SW480 (cell line): Measurements from ENCODE around the gene IL26.
A peak's percentile ranks its signal among the peaks of the same experiment; 100 is the strongest.
"Not testable (repeated sequence)": the region's sequence is repeated elsewhere in the genome, so short reads cannot be mapped to it uniquely, and the experiment has no call there.

ENCODE experiments used
- DNase-seq: peaks from one replicate; pipeline ENCODE4 v3.0.0-alpha.2; 2016; ENCODE audit warnings: low spot score

IL26 gene

GRCh38 chr12:68198507-68199086 lies 27.0 kb downstream of the IL26 start:
- DNase-seq, result no peak

- DNase-seq, result no peak
Measured at GRCh38 chr12:68190301-68190700, 35.3 kb downstream of the IL26 start.

- peak; percentile 71 for DNase-seq
Measured at GRCh38 chr12:68189821-68190242, 35.8 kb downstream of the IL26 start.

- DNase-seq, result no peak
Measured at GRCh38 chr12:68185598-68185997, 40.0 kb downstream of the IL26 start.

- no peak for DNase-seq
Measured at GRCh38 chr12:68180792-68181744, 44.5 kb downstream of the IL26 start.

GRCh38 chr12:68178774-68179439 lies 46.7 kb downstream of the IL26 start:
- DNase-seq, result no peak

GRCh38 chr12:68178184-68178583 lies 47.4 kb downstream of the IL26 start:
- DNase-seq, result no peak

GRCh38 chr12:68177562-68177961 lies 48.0 kb downstream of the IL26 start:
- no peak for DNase-seq

- DNase-seq, result no peak
Measured at GRCh38 chr12:68176257-68176656, 49.4 kb downstream of the IL26 start.

- no peak for DNase-seq
Measured at GRCh38 chr12:68175557-68176061, 50.0 kb downstream of the IL26 start.

GRCh38 chr12:68174761-68175160 lies 50.8 kb downstream of the IL26 start:
- DNase-seq, result not testable (repeated sequence)

GRCh38 chr12:68173792-68174191 lies 51.8 kb downstream of the IL26 start:
- no peak for DNase-seq

- no peak for DNase-seq
Measured at GRCh38 chr12:68170726-68171125, 54.9 kb downstream of the IL26 start.

- DNase-seq, result no peak
Measured at GRCh38 chr12:68169213-68169889, 56.3 kb downstream of the IL26 start.

- DNase-seq, result no peak
Measured at GRCh38 chr12:68166317-68166831, 59.2 kb downstream of the IL26 start.

GRCh38 chr12:68163560-68164081 lies 62.0 kb downstream of the IL26 start:
- no peak for DNase-seq

- DNase-seq, result no peak
Measured at GRCh38 chr12:68162374-68162773, 63.2 kb downstream of the IL26 start.

GRCh38 chr12:68159681-68160304 lies 65.8 kb downstream of the IL26 start, which contains the start of gene IFNG:
Gene IFNG, minus strand, starts transcription at chr12:68159740. Its CDS starts 125 bp downstream, at chr12:68159615.
- DNase-seq, result no peak

- peak; percentile 14 for DNase-seq
Measured at GRCh38 chr12:68158432-68158831, 67.2 kb downstream of the IL26 start.

- DNase-seq, result no peak
Measured at GRCh38 chr12:68157380-68157779, 68.2 kb downstream of the IL26 start.

- DNase-seq, result no peak
Measured at GRCh38 chr12:68156636-68157035, 69.0 kb downstream of the IL26 start.
